ENCODE measurements around the gene SUN5.
"Not testable (repeated sequence)": the region's sequence is repeated elsewhere in the genome, so short reads cannot be mapped to it uniquely, and the experiment has no call there.

The SUN5 gene

DNA sequence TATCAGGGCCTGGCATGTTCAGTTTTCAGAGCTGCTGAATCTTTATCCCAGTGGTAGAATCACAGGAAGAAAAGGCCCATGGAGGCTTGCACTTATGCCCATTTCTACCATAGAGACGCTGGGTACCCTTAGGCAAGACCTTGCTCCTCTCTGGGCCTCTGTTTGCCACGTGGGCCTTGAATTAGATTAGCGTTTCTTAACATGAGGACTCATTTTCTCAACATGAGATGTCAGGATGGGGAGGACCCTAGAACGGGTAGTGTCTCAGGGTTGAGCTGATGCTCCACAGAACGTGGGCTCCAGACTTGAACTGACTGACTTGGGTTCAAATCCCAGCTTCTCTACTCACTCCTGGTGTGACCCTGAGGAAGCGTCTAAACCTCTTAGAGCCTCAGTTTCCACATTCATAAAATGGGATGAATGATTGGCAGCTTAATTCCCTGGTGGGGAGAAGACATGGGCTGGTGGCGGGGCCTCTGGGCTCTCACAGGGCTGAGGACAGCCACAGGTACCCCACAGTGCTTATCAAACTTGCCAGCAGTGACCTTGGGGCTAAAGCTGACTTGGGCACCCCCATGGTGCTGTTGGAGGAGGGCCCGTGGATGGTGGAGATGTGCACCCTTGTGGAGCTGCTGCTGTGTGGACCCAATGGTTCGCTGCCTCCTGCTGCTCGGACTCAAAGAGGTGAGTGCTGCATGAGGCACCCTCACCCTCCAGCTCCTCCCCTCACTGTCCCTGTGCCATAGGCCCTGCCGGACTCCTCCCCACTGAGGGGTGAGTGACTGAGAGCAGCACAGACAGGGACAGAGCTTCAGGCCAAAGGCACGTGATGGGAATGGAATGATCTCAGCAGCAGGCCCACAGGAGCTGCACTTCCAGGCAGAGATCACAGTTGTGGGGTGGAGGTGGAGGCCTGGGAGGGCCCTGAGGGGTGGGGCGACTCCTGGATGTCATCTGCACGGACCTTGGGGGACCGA, 28.2 kb downstream of the SUN5 start:
- DNase-seq, result no peak

- DNase-seq, result not testable (repeated sequence)
Observed at GRCh38 chr20:32975121-32975520, 29.1 kb downstream of the SUN5 start.

DNA sequence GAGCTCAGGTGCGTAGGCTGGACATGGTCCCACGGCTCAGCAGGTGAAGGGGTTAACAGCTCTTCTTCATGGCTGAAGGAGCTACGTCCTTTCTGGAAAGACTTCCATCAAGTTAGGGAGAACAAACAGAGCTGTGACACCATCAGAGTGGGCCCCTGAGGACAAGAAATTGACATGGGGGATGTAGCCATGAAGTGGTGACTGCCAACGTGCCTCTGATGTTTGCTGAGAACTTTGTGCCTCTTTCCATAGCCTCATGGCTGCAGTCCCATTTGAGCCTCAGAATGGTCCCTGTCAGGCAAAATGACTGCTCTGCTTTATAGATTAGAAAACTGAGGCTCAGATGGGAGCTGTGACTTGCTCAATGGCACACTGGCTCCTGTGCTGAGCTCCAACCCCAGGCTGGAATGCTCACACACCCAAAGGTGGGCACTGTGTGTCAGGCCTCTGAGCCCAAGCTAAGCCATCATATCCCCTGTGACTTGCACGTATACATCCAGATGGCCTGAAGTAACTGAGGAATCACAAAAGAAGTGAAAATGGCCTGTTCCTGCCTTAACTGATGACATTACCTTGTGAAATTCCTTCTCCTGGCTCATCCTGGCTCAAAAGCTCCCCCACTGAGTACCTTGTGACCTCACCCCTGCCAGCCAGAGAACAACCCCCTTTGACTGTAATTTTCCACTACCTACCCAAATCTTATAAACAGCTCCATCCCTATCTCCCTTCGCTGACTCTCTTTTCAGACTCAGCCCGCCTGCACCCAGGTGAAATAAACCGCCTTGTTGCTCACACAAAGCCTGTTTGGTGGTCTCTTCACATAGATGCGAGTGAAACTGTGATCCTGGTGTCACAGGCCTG, 29.8 kb downstream of the SUN5 start:
- not testable (repeated sequence) for DNase-seq

- peak in 1 of 5 donors; percentile 13 for DNase-seq
Observed at GRCh38 chr20:32973077-32973717, 31.0 kb downstream of the SUN5 start.

DNA sequence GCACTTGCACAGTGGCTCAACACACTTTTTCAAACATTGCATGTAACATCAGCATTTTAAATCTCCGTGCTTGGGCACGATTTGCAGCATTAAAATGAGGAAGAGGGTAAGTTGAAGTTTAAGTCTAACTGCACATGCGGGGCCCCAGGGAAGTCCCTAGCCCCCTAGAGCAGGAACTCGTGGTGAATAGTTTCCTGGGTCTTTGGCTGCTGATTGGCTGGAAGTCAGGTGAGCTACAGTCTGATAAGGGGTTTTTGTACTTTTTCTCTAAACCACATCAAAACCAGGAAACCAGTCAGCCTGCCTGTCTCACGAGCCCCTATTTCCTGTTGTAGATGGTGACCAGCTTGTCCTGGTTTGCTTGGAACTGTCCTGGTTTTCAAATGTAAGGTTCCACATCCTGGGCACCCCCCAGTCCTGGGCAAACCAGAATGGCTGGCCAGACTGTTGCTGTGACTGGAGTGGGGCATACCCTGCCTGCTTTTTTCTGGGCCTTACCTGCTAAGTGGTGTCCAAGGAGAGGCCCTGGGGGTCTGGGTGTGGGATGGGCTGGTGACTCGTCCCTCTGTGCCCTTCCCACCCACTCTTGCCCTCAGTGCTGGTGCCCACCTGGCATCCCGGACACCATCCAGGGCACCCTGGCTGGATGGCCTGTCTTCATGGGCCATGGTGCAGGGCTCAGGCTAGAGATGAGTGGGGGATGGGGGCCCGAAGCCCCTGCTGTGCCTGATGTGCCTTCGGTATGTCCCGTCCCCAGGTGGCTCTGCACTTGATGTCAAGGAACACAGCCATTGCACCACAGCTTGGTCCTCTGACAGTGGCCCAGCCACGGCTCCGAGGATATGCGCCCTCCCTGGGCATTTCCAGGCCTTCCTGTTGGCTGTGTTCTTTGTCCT, 31.8 kb downstream of the SUN5 start:
- peak; percentile 62 to 93 (median 78) for DNase-seq

DNA sequence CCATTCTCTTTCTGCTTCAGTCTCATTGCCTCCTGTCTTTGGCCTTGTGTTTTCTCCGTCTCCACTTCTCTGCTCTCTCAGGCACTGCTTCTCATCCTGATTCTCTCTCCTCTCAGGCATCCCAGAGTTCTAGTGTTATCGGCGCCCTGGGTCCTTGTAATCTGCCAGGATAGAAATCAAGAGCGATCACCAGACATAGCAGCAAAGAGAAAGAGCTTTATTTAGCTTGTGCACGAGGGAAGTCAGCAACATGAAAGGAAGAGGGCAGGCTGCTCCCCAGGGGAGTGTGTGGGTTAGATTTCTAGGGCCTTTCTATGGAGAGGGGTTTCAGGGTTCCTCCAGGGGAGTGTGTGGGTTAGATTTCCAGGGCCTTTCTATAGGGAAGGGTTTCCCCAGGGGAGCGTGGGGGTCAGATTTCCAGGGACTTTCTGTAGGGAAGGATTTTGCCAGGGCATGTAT, 32.5 kb downstream of the SUN5 start:
- DNase-seq, result peak in 1 of 5 donors; percentile 63

DNA sequence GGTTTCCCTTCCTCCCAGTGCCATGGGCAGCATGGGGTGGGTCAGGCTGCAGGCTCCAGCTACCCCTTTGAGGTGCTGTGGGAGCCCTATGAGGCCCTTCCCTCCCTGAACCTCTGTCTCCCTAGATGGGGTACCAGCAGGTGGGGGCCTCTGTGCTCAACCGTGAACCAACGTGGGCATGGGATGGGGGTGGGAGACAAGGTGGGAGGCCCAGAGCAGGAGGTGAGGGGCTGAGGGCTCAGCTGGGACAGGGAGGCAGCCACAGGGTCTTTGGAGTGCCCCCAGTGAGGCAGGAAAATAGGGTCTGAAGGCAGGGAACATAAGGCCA, 33.3 kb downstream of the SUN5 start:
- no peak for DNase-seq

DNA sequence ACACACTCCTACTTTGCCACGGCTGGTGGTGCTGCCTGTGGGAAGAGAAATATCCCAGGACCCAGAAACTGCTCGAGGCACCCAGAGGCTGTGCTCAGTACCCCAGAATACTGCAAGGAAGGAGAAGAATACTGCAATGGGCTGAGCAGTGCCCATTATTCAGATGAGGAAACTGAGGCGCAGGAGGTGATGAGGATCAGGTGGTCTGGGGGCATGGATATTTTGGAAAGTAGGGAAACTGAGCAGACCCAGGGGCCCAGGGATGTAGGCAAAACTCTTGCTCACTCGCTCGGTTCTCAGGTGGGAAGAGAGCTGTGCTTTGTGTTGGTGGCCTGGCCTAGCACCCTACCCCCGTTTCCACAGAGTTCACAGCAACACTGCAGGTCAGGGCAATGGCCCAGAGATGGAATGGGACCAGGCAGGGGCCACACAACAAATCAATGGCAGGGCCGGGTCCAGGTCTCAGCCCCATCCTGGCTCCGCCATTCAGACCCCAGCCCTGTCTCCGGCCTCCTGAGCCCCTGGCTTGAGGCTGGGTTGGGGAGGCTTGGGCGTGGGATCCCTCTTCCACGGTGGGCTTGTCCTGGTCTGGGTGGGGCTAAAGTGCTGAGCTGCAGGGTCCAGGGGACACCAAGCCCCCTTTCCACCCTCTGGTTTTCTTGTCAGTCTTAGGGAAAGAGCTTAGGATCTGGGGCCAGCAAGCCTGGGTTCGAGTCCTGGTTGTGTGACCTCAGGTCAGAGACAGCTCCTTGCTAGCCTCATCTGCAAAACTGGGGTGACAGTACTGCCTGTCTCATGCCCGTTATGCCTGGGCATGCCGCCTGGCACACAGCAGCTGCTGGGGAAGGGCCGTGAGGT, 33.9 kb downstream of the SUN5 start:
- no peak for DNase-seq

DNA sequence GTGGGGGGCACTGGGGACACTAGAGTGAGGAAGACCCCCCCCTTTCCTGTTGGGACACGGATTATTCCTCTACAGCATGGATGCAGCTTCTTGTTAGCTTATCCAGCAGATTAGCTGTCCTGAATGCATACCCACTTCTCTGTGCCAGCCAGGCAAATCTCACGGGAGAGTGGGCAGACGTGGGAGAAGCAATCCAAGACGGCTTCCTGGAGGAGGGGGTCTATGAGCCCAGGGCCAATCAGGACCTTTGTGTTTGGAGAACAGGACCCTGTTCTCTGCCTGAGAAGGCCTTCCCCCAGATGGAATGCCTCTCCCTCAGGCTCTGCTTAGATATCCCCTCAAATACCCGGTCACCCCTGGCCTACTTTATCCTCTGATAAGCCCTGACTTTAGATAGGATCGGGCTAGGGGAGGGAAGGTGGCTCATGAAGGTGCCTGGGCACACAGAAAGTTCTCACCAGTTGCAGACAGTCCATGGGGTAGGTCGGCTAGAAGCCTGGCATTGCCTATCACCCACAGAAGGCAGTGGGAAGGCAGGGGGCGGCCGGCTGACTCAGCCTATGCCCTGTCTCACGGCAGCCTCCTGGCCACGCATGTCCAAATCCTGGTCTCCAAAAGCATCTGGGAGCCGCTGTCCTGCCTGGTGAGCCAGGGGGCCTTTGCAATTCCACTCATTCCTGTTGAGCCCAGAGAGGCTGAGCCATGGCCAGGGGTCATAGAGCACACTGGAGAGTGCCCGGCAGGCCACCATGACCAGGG, 34.7 kb downstream of the SUN5 start:
- no peak for DNase-seq

GRCh38 chr20:32968478-32969241, 35.6 kb downstream of the SUN5 start:
- peak in 1 of 5 donors; percentile 26 for DNase-seq

GRCh38 chr20:32967961-32968457, 36.2 kb downstream of the SUN5 start:
- peak in 3 of 5 donors; percentile 43 to 56 (median 48) for DNase-seq

GRCh38 chr20:32966881-32967781, 37.1 kb downstream of the SUN5 start:
- peak in 3 of 5 donors; percentile 39 to 81 (median 41) for DNase-seq

DNA sequence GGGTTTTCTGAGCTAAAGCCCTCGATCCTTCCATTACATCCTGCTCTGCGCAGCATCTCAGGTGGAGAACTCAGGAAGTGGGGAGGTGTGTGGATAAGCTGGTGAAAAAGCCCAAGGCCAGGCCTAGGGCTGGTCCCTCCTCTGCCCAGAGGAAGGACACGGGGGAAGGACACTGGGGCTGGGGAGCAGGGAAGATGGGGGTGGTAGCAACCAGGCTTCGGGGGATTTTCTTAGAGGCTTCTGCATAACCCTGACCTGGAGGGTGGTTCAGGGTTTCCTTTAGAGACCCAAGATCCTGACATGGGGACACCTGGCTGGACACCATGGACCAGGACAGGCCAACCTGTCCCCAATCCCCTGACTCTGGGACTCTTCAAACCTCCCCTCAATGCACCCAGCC, 37.9 kb downstream of the SUN5 start:
- DNase-seq, result no peak

DNA sequence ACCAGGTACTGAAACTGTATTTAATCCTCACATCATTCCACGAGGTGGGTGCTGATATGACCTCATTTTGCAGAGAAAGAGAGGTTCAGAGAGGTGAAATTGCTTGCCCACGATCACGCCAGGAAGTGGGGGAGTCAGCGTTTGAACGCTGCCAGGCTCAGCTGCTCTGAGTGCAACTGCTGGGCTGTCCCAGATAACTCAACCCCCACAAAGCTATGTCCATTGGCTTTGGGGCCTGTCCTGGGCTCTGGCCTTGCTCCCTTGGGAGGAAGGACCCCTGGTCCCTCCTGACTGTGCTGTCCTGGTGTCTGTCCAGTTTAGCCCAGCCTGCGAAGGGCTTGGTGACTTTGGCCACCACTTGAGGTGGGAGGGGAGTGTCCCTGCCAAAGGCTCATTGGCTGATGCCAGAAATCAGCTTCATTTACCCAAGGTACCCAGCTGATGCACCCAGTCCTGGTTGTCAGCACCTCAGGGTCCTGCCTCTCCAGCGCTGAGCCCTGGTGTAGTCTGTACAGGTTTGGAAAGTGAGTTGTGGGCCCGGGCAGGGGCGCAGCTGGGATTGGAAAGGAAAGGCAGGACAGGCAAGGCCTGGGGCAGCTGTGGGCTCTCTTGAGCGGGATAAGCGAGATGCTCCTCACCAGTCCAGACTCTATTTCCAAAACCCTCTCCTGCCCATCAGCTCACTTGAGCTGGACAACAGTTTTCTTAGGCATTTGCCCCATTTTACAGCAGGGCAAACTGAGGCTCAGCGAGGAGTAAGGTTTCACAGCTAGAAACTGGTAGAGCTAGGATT, 38.5 kb downstream of the SUN5 start:
- DNase-seq, result peak in 1 of 5 donors; percentile 61

DNA sequence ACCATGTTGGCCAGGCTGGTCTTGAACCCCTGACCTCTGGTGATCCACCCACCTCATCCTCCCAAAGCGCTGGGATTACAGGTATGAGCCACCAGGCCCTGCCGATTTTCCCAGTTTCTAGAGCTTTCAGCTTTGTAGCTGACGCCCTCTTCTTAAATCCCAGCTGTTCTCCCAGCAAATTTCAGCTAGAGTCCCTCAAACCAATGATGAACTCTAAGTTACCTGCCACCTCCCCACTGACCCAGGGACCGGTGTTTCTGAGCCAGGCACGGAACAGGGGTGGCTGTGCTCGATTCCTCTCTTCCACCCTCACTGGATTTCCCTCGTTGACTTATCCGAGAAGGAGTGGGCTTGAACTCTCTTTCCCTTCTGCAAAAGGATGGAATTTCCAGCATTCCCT, 39.1 kb downstream of the SUN5 start:
- DNase-seq, result no peak

DNA sequence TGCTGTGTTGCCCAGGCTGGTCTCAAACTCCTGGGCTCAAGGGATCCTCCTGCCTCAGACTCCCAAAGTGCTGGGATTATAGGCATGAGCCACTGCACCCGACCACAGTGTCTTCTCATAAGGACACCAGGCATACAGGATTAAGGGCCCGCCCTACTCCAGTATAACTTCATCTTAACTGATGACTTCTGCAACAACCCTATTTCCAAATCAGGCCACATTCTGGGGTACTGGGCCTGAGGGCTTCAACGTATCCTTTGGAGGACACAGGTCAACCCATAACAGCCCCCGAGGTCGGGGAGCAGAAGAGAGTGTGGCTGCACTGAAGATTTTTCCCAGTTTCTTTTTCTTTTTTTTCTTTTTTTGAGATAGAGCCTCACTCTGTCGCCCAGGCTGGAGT, 39.7 kb downstream of the SUN5 start:
- no peak for DNase-seq

GRCh38 chr20:32963176-32963575, 41.1 kb downstream of the SUN5 start:
- DNase-seq, result no peak

All from T-helper 1 cell (primary cell).